Esophagus (tissue), 2 donors: ENCODE data around the gene LTBP2. TPM values are rescaled to one million over a fixed set of nuclear protein-coding genes. Genes with fewer than 3 reads are reported as not detected.

Experiments
- H3K27ac ChIP-seq, 2 donors: one replicate each; pipeline ENCODE4 v1.5.1; 2013; ENCODE audit warnings: low read depth in 2 of 2, mild to moderate bottlenecking in 2 of 2, inconsistent platforms in 1 of 2, low read length in 1 of 2, moderate library complexity in 1 of 2
- H3K27me3 ChIP-seq, 2 donors: one replicate each; pipeline ENCODE4 v1.6.1; 2013; ENCODE audit warnings: low read length in 2 of 2, control low read depth in 1 of 2, mild to moderate bottlenecking in 1 of 2; ENCODE audit not compliant: insufficient read depth in 2 of 2, control insufficient read depth in 1 of 2
- H3K36me3 ChIP-seq, 2 donors: one replicate each; pipeline ENCODE4 v1.6.1; 2013; ENCODE audit warnings: low read length in 1 of 2; ENCODE audit not compliant: control insufficient read depth in 2 of 2, insufficient read depth in 2 of 2
- H3K4me1 ChIP-seq, 2 donors: one replicate each; pipeline ENCODE4 v1.6.1; 2013; ENCODE audit warnings: low read length in 1 of 2; ENCODE audit not compliant: control insufficient read depth in 2 of 2, insufficient read depth in 2 of 2
- H3K4me3 ChIP-seq, 2 donors: one replicate each; pipeline ENCODE4 v1.5.1; 2013; ENCODE audit warnings: low read length in 2 of 2, mild to moderate bottlenecking in 2 of 2, low read depth in 1 of 2, moderate library complexity in 1 of 2
- H3K9me3 ChIP-seq, 2 donors: one replicate each; pipeline ENCODE4 v1.6.1; 2013; ENCODE audit warnings: mild to moderate bottlenecking in 2 of 2, low read depth in 1 of 2, low read length in 1 of 2, moderate library complexity in 1 of 2; ENCODE audit not compliant: control insufficient read depth in 2 of 2, insufficient read depth in 1 of 2
- WGBS, 2 donors: extraction: QIAGEN DNeasy Blood & Tissue Kit; methylation state at CpG; one replicate each; pipeline ENCODE4 v1.1.7; 2013; 5-methylcytosine and 5-hydroxymethylcytosine counted together
- polyA plus RNA-seq, 2 donors: library from polyadenylated mRNA; stranded (reverse); fragments of 200-250 nt; gene quantifications; one replicate each; pipeline ENCODE4 v1.2.3, GENCODE V29; 2013
- donor health status: healthy with polysubstance abuse.
- donor health status: Bipolar disorder and iron deficiency.

The LTBP2 gene
- polyA plus RNA-seq, 2 donors = 4.7 to 5.5 TPM

DNA sequence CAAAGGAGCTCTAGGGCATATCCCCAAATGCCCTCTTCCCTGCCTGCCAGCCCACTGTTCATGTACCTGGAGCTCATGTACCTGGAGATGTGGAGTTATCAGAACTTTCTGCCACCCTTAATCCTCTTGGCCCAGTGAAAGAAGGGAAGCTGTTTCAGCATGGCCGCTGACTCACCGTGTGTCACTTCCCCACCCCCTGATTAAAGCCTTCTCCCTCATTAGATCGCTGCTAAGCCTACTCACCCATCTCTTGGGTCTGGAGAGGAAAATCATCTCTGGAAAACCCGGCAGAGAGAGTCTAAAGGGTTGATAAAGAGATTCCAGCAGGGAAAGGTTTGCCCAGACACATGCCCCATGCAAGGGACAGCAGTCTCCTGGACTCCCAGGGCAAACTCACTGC is 4.5 kb upstream of the LTBP2 start:
- H3K36me3 ChIP-seq = no peaks in the 10 kb centered on the region
- peaks cover 7 to 36% of the 10 kb centered on the region in 2 donors for H3K4me1 ChIP-seq
- H3K9me3 ChIP-seq = no peaks in the 10 kb centered on the region
- no peaks in the 10 kb centered on the region for H3K27me3 ChIP-seq
- H3K4me3 ChIP-seq = no peak overlapping the region
- 35 to 48% methylated on average over 4 of the region's 4 CpGs for WGBS, 2 donors
- H3K27ac ChIP-seq = peak overlapping the region; percentile 49 to 83

GRCh38 chr14:74615735-74616134 is 3.7 kb upstream of the LTBP2 start:
- Histone ChIP-seq H3K9me3 (no peaks in the 10 kb centered on the region), H3K36me3 (no peaks in the 10 kb centered on the region), H3K4me3 (no peak overlapping the region), H3K4me1 (peaks cover 9 to 34% of the 10 kb centered on the region in 2 donors), H3K27ac (peak overlapping the region; percentile 49 to 83), H3K27me3 (no peaks in the 10 kb centered on the region)
- 92 to 95% methylated on average over 14 of the region's 14 CpGs for WGBS, 2 donors

DNA sequence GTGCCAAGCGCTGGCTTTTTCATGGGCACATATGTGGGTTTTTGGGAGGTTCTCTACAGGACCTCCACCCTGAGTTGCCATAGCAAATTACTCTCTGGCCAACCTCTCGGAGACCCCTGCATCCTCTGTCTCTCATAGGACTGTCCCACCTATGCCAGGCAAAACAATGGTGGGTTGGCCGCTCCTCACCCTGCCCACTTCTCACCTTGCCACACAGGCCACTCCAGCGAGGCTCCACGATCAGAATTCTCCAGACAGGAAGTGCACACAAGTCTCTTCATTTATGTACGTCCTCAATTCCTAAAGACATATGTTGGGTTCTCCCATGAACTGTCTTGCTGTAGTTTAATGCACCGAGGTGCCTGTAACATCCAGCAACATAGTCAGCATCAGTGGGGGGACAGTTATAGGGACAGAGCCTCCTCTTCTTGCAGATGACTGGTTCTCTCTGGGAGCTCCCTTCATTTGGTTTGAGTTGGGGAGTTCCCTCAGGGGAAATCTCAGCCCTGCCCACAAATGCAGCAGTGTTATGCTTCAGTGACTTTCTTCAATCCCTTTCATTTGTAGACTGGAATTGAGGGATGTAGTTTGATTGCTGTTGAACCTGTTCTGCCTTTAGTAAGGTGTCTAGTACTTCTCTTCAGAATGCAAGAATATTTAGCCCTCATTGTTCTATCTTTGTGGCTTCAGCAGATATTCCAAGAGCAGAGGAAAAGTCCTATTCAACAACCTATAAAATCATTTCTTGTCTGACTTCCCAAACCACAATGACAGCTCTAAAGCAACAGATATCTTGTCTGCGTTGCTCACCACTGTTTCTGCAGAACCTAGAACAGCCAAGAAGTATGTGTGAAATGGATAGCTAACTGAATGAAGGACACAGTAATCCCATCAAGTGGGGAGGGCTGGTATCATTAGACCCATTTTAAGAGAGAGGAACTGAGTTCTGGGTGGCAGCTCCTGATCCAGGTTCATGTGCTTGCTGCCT is 2.8 kb upstream of the LTBP2 start:
- H3K9me3 ChIP-seq = no peaks in the 10 kb centered on the region
- H3K36me3 ChIP-seq = no peaks in the 10 kb centered on the region
- 54 to 72% methylated on average over 8 of the region's 8 CpGs for WGBS, 2 donors
- peaks cover 11 to 36% of the 10 kb centered on the region in 2 donors for H3K4me1 ChIP-seq
- H3K27ac ChIP-seq = peak overlapping the region; percentile 60 to 83
- H3K4me3 ChIP-seq = no peak overlapping the region
- H3K27me3 ChIP-seq = no peaks in the 10 kb centered on the region

DNA sequence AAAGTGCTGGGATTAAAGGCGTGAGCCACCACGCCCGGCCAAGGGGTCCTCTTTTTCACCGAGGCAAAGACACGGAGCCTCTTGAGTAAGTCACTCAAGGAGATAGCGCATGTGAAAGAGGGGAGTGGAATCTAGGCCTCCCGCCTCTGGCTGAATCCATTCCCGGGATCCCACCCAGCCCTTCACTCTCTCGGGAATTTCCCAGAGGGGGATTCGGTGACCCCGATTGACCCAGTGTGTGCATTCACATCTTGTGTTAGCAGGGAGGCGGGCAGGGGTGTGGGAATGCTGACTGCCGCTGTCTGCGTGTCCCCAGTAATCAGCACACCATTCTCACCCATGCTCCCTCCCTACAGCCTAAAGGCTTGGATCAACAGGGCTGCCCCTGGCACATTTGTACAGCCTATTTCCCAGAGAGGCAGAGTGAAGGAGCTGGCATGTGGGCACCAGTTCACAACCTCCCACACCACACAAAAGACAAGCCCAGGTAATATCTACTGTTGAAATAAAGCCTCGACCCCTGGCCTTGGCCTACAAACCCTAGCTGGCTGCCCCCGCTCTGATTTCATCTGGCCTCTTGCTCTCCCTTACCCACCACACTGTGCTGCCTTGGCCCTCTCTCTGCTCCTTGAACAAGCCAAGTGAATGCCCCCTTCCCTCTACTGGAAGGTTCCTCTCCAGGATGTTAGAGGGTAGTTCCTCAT is 1.3 kb upstream of the LTBP2 start:
- no peaks in the 10 kb centered on the region for H3K36me3 ChIP-seq
- H3K27ac ChIP-seq = peak overlapping the region in 1 of 2 donors; percentile 17
- WGBS, 2 donors = 65 to 68% methylated on average over 16 of the region's 16 CpGs
- H3K4me1 ChIP-seq = peaks cover 15 to 41% of the 10 kb centered on the region in 2 donors
- no peak overlapping the region for H3K4me3 ChIP-seq
- no peaks in the 10 kb centered on the region for H3K27me3 ChIP-seq
- H3K9me3 ChIP-seq = no peaks in the 10 kb centered on the region

DNA sequence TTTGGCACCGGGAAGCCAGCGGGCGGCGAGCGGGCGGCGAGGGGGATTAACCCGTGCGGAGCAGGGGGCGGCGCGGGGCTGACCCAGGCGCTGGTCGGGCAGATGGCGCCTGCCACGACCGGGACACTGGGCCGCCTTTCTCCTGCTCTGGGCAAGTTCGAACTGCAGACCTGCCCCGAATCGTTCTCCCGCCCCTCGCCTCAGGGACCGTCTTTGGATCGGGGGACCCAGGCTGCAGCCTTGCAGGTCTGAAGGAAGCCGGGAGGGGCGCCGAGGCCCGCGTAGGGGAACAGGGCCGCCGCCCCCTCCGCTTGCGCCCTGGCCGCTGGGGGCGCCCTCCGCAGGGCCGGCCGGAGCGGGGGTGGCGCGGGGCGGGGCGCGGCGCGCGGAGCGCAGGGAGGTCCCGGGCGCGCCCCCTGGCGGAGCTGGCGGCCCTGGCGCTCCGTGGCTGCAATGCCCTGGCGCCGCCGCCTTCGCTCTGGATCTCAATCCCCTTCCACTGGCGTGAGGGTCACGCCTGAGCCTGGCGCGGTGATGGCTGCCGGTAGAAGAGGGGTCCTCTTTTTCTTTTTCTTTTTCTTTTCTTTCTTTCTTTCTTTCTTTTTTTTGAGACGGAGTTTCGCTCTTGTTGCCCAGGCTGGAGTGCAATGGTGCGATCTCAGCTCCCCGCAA is 449 bp upstream of the LTBP2 start:
- 2 to 4% methylated on average over 50 to 69 of the region's 69 CpGs for WGBS, 2 donors
- peak overlapping the region; percentile 65 to 75 for H3K4me3 ChIP-seq
- peaks cover 15 to 38% of the 10 kb centered on the region in 2 donors for H3K4me1 ChIP-seq
- H3K27ac ChIP-seq = peak overlapping the region; percentile 14 to 27
- H3K27me3 ChIP-seq = no peaks in the 10 kb centered on the region
- no peaks in the 10 kb centered on the region for H3K36me3 ChIP-seq
- H3K9me3 ChIP-seq = no peaks in the 10 kb centered on the region

- H3K27ac ChIP-seq = no peak overlapping the region
- no peaks in the 10 kb centered on the region for H3K9me3 ChIP-seq
- H3K36me3 ChIP-seq = no peaks in the 10 kb centered on the region
- H3K4me3 ChIP-seq = peak overlapping the region; percentile 65 to 75
- 23 to 34% methylated on average over 55 to 65 of the region's 65 CpGs for WGBS, 2 donors
- H3K4me1 ChIP-seq = peaks cover 15 to 30% of the 10 kb centered on the region in 2 donors
- no peaks in the 10 kb centered on the region for H3K27me3 ChIP-seq
Measured at GRCh38 chr14:74610866-74611649, 979 bp downstream of the LTBP2 start.

- no peaks in the 10 kb centered on the region for H3K27me3 ChIP-seq
- no peak overlapping the region for H3K27ac ChIP-seq
- H3K4me3 ChIP-seq = peak overlapping the region; percentile 65 to 75
- peaks cover 10 to 26% of the 10 kb centered on the region in 2 donors for H3K4me1 ChIP-seq
- 73 to 74% methylated on average over 26 of the region's 26 CpGs for WGBS, 2 donors
- no peaks in the 10 kb centered on the region for H3K36me3 ChIP-seq
- H3K9me3 ChIP-seq = no peaks in the 10 kb centered on the region
Measured at GRCh38 chr14:74610199-74610865, 1.7 kb downstream of the LTBP2 start.

DNA sequence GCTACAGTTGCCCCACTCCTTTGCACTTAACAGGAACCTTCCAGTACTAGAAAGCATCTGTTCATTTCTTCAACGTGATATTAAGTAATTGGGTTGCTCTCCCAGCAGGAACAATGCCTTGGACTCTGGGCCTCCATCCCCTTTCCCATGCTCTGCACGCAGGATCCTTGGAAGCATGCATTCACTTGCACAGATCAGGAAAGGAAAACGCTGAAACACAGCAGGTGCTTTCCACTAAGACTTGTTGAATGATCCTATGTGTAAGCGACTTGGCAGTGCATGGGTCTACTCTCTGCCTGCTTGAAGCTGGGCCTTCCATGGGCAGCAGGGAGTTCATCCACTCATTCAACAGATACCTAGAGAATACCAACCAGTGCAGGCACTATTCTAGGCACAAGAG is 2.3 kb downstream of the LTBP2 start:
- 38 to 41% methylated on average over 4 of the region's 4 CpGs for WGBS, 2 donors
- Histone ChIP-seq H3K27ac (no peak overlapping the region), H3K36me3 (no peaks in the 10 kb centered on the region), H3K27me3 (no peaks in the 10 kb centered on the region), H3K9me3 (no peaks in the 10 kb centered on the region), H3K4me1 (peaks cover 8 to 24% of the 10 kb centered on the region in 2 donors), H3K4me3 (no peak overlapping the region)
